Left lung (tissue), 10 donors: ENCODE results near the gene IL19. TPM values are rescaled to one million over a fixed set of nuclear protein-coding genes. Genes with fewer than 3 reads are reported as not detected.

Experiments used
- ATAC-seq: fragments of 200-7000 bp; cut with Tn5 transposase; one replicate; pipeline ENCODE4 v1.9.1; 2020; ENCODE audit warnings: moderate library complexity
- DNase-seq, 4 donors: peaks; one replicate each; pipeline ENCODE4 v3.0.0-alpha.2; 2013 to 2020
- H3K27ac ChIP-seq, 2 donors: fragments of 200-600 bp; sonication (generic) in 1 of 2; one replicate each; pipeline versions ENCODE4 v1.5.0 to v1.8.0; 2020 to 2021
- H3K27me3 ChIP-seq, 2 donors: fragments of 200-600 bp; sonication (generic) in 1 of 2; one replicate each; pipeline versions ENCODE4 v1.5.0 to v1.8.0; 2020 to 2021
- H3K36me3 ChIP-seq, 2 donors: fragments of 200-600 bp; sonication (generic) in 1 of 2; one replicate each; pipeline versions ENCODE4 v1.5.0 to v1.8.0; 2020 to 2021
- H3K4me1 ChIP-seq, 2 donors: fragments of 200-600 bp; one replicate each; pipeline ENCODE4 v1.8.0; 2021
- H3K4me3 ChIP-seq, 2 donors: fragments of 200-600 bp; sonication (generic) in 1 of 2; one replicate each; pipeline versions ENCODE4 v1.5.0 to v1.8.0; 2020 to 2021; ENCODE audit warnings: mild to moderate bottlenecking in 1 of 2
- H3K9me3 ChIP-seq, 2 donors: fragments of 200-600 bp; sonication (generic) in 1 of 2; one replicate each; pipeline versions ENCODE4 v1.5.0 to v1.8.0; 2020 to 2021
- intact Hi-C, 2 donors: fragments of 100-400 bp; cut with DNase I; formaldehyde crosslinking; loops; one replicate each; pipeline versions ENCODE4 v1.11.2 to v1.14.2; 2022
- polyA plus RNA-seq, 6 donors: library from polyadenylated mRNA; unstranded; fragments of 120-200 nt; gene quantifications; one replicate each; pipeline ENCODE4 v1.2.1, GENCODE V29; 2013; ENCODE audit not compliant: insufficient read length in 6 of 6
- total RNA-seq, 2 donors: library from RNA; stranded (reverse); fragmentation: NEBNext Ultra II Directional; extraction: Animal tissue kit (Norgen Biotek cat#: 25700); gene quantifications; one replicate each; pipeline ENCODE4 v1.2.1, GENCODE V29; 2021
- TF ChIP-seq, protein P1 (sequence below), 2 donors: fragments of 200-600 bp; sonication (generic) in 1 of 2; IDR thresholded peaks; one replicate each; pipeline versions ENCODE4 v1.5.0 to v1.8.0; 2021; ENCODE audit warnings: antibody characterized with exemption in 2 of 2
- donor health status: DM: no; HTN: yes; CAD: no.
- donor health status: DM: no; HTN: no; CAD: no.

IL19 gene
- total and polyA plus RNA-seq, 8 donors, result not detected

GRCh38 chr1:206834711-206835110 is 64.1 kb downstream of the IL19 start:
- Histone ChIP-seq H3K4me3 (no peak overlapping the region), H3K27me3 (peaks cover 0 to 4% of the 10 kb centered on the region in 2 donors), H3K4me1 (peaks cover 0 to 40% of the 10 kb centered on the region in 2 donors), H3K9me3 (no peaks in the 10 kb centered on the region), H3K27ac (no peak overlapping the region), H3K36me3 (no peaks in the 10 kb centered on the region)
- TF ChIP-seq, protein P1, sequence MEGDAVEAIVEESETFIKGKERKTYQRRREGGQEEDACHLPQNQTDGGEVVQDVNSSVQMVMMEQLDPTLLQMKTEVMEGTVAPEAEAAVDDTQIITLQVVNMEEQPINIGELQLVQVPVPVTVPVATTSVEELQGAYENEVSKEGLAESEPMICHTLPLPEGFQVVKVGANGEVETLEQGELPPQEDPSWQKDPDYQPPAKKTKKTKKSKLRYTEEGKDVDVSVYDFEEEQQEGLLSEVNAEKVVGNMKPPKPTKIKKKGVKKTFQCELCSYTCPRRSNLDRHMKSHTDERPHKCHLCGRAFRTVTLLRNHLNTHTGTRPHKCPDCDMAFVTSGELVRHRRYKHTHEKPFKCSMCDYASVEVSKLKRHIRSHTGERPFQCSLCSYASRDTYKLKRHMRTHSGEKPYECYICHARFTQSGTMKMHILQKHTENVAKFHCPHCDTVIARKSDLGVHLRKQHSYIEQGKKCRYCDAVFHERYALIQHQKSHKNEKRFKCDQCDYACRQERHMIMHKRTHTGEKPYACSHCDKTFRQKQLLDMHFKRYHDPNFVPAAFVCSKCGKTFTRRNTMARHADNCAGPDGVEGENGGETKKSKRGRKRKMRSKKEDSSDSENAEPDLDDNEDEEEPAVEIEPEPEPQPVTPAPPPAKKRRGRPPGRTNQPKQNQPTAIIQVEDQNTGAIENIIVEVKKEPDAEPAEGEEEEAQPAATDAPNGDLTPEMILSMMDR (IDR thresholded peaks at IDR 0.05), result no peak
- DNase-seq (peak in 1 of 4 donors; percentile 50), ATAC-seq (peak; percentile 73)
- intact Hi-C loops, result no loop called here

- ATAC-seq, result no peak
- Histone ChIP-seq H3K4me1 (peaks cover 0 to 35% of the 10 kb centered on the region in 2 donors), H3K9me3 (no peaks in the 10 kb centered on the region), H3K4me3 (no peak overlapping the region), H3K27ac (no peak overlapping the region), H3K36me3 (no peaks in the 10 kb centered on the region), H3K27me3 (peaks cover 0 to 4% of the 10 kb centered on the region in 2 donors)
- intact Hi-C loops, result no loop called here
- TF ChIP-seq, protein P1 (IDR thresholded peaks at IDR 0.05), result no peak
- no peak for DNase-seq
Measured at GRCh38 chr1:206835186-206835585, 64.6 kb downstream of the IL19 start.

- TF ChIP-seq, protein P1 (IDR thresholded peaks at IDR 0.05), result no peak
Measured at GRCh38 chr1:206836111-206836510, 65.5 kb downstream of the IL19 start.

GRCh38 chr1:206839006-206839560 is 68.5 kb downstream of the IL19 start:
- no peaks in the 10 kb centered on the region for H3K36me3 ChIP-seq
- H3K4me1 ChIP-seq, result peaks cover 0 to 11% of the 10 kb centered on the region in 2 donors
- H3K9me3 ChIP-seq, result no peaks in the 10 kb centered on the region
- TF ChIP-seq, protein P1 (IDR thresholded peaks at IDR 0.05), result no peak
- intact Hi-C loops, result no loop called here
- peaks cover 0 to 4% of the 10 kb centered on the region in 2 donors for H3K27me3 ChIP-seq
- H3K4me3 ChIP-seq, result no peak overlapping the region
- H3K27ac ChIP-seq, result no peak overlapping the region
- ATAC-seq (no peak), DNase-seq (no peak)

More at GRCh38 chr1:206836111-206836510, 65.5 kb downstream of the IL19 start:
- H3K27ac ChIP-seq, result no peak overlapping the region
- no peak overlapping the region for H3K4me3 ChIP-seq
- no peak for ATAC-seq
- H3K36me3 ChIP-seq, result no peaks in the 10 kb centered on the region
- intact Hi-C loops, result no loop called here
- no peak for DNase-seq
- peaks cover 0 to 35% of the 10 kb centered on the region in 2 donors for H3K4me1 ChIP-seq
- no peaks in the 10 kb centered on the region for H3K9me3 ChIP-seq
- H3K27me3 ChIP-seq, result peaks cover 0 to 4% of the 10 kb centered on the region in 2 donors

- intact Hi-C loops, result no loop called here
- TF ChIP-seq, protein P1 (IDR thresholded peaks at IDR 0.05), result no peak
- H3K27me3 ChIP-seq, result peaks cover 0 to 4% of the 10 kb centered on the region in 2 donors
- no peaks in the 10 kb centered on the region for H3K36me3 ChIP-seq
- no peaks in the 10 kb centered on the region for H3K9me3 ChIP-seq
- ATAC-seq, result no peak
- H3K4me3 ChIP-seq, result no peak overlapping the region
- DNase-seq, result no peak
- H3K4me1 ChIP-seq, result peaks cover 0 to 5% of the 10 kb centered on the region in 2 donors
- no peak overlapping the region for H3K27ac ChIP-seq
Measured at GRCh38 chr1:206839857-206840256, 69.3 kb downstream of the IL19 start.
